H1 (cell line): ENCODE measurements around the gene CFAP221. TPM values are rescaled to one million over a fixed set of nuclear protein-coding genes. Genes with fewer than 3 reads are reported as not detected.

Source experiments
- ASH2L ChIP-seq: fragments of 200-600, 300-600 bp; sonication (generic); IDR thresholded peaks from one replicate; pipeline ENCODE4 v1.7.1; 2017; ENCODE audit warnings: low read length
- BACH1 ChIP-seq: IDR thresholded peaks from 2 replicates; pipeline ENCODE4 v1.6.1; 2012; ENCODE audit warnings: low read length, improper control_type of control experiment
- BRCA1 ChIP-seq: IDR thresholded peaks from 2 replicates; pipeline ENCODE4 v1.6.1; 2012; ENCODE audit warnings: low read depth, low read length, improper control_type of control experiment
- GTF2F1 ChIP-seq: IDR thresholded peaks from 2 replicates; pipeline ENCODE4 v1.6.1; 2012; ENCODE audit warnings: low read depth, low read length, improper control_type of control experiment, borderline replicate concordance
- HDAC6 ChIP-seq: IDR thresholded peaks from one replicate; pipeline ENCODE4 v1.7.1; 2012; ENCODE audit warnings: low read depth, mild to moderate bottlenecking, inconsistent platforms, low read length, moderate library complexity
- JUN ChIP-seq: IDR thresholded peaks from 2 replicates; pipeline ENCODE4 v1.6.1; 2011; ENCODE audit warnings: low read depth, mild to moderate bottlenecking, improper control_type of control experiment, low read length
- MAFK ChIP-seq: IDR thresholded peaks from 2 replicates; pipeline ENCODE4 v1.6.1; 2012; ENCODE audit warnings: low read depth, mild to moderate bottlenecking, improper control_type of control experiment, low read length
- MAX ChIP-seq: IDR thresholded peaks from 2 replicates; pipeline ENCODE4 v1.6.1; 2012; ENCODE audit warnings: inconsistent platforms
- POLR2AphosphoS5 ChIP-seq: IDR thresholded peaks from 2 replicates; pipeline ENCODE4 v1.6.1; 2011; ENCODE audit warnings: low read depth, low read length
- SIN3A ChIP-seq, 2 experiments: IDR thresholded peaks in 1 of 2; conservative IDR thresholded peaks in 1 of 2; 2 replicates each; pipeline ENCODE4 v1.6.1; 2011 to 2012; ENCODE audit warnings: low read length in 2 of 2, improper control_type of control experiment in 1 of 2, low read depth in 1 of 2, mild to moderate bottlenecking in 1 of 2
- SIRT6 ChIP-seq: IDR thresholded peaks from one replicate; pipeline ENCODE4 v1.7.1; 2012; ENCODE audit warnings: low read length, inconsistent platforms
- SUZ12 ChIP-seq: fragments of 200-600 bp; sonication (generic); IDR thresholded peaks from 2 replicates; pipeline ENCODE4 v1.6.1; 2012; ENCODE audit warnings: mild to moderate bottlenecking, inconsistent platforms, low read length, moderate library complexity, mixed read lengths
- YY1 ChIP-seq: IDR thresholded peaks from 2 replicates; pipeline ENCODE4 v1.6.1; 2011; ENCODE audit warnings: low read depth, mild to moderate bottlenecking, low read length
- ZNF274 ChIP-seq: IDR thresholded peaks from 2 replicates; pipeline ENCODE4 v1.7.0; 2012; ENCODE audit warnings: low read length, borderline replicate concordance; ENCODE audit errors: extremely low read depth
- polyA plus RNA-seq, 7 experiments: library from polyadenylated mRNA; depleted of rRNA in 3 of 7; stranded (reverse) in 5 of 7; unstranded in 2 of 7; fragments of >200 nt in 5 of 7; fragments of 200-250 nt in 2 of 7; gene quantifications; 1 replicate in 5 of 7; 2 replicates in 1 of 7; 4 replicates in 1 of 7; pipeline versions ENCODE4 v1.2.1 to v1.2.3, GENCODE V29; 2011 to 2013; ENCODE audit warnings: missing spikeins in 2 of 7, mixed read lengths in 2 of 7
- total RNA-seq: library from RNA; stranded (reverse); fragmentation: NEBNext Ultra II Directional; extraction: Animal tissue kit (Norgen Biotek cat#: 25700); gene quantifications from 2 replicates; pipeline ENCODE4 v1.2.1, GENCODE V29; 2021
- TF ChIP-seq, protein P1 (sequence below): IDR thresholded peaks from 2 replicates; pipeline ENCODE4 v1.6.1; 2011; ENCODE audit warnings: low read length, improper control_type of control experiment
- TF ChIP-seq, protein P2 (sequence below), 3 experiments: IDR thresholded peaks; 1 replicate in 2 of 3; 2 replicates in 1 of 3; pipeline versions ENCODE4 v1.5.1 to v1.6.1; 2011; ENCODE audit warnings: low read length in 3 of 3, mild to moderate bottlenecking in 3 of 3, inconsistent platforms in 2 of 3, low read depth in 1 of 3, moderate library complexity in 1 of 3; ENCODE audit not compliant: insufficient read depth in 1 of 3; ENCODE audit errors: control extremely low read depth in 1 of 3

Gene CFAP221
- total and polyA plus RNA-seq, 2 of the 8 experiments (the other 6 are each of a cell fraction or from before 2014, with no cell fraction given), result 0.14 to 0.71 TPM

GRCh38 chr2:119523952-119524694 is 20.1 kb upstream of the CFAP221 start, which contains the start of gene SCTR (continued):
- TF ChIP-seq ZNF274 (no peak), GTF2F1 (no peak), SUZ12 (peak; percentile 87; the same call in 1 of the 2 replicates), YY1 (no peak), BRCA1 (no peak), POLR2AphosphoS5 (no peak), SIRT6 (no peak), MAX (peak; percentile 89), JUN (no peak), SIN3A (conservative IDR thresholded peaks at IDR 0.05 in 1 of 2, IDR thresholded peaks at IDR 0.05 in 1 of 2; ENCODE audit: low read depth in 1 of 2, low read length in 2 of 2) (no peak), BACH1 (no peak), MAFK (no peak), ASH2L (peak; percentile 83), HDAC6 (no peak)
- TF ChIP-seq, protein P1, sequence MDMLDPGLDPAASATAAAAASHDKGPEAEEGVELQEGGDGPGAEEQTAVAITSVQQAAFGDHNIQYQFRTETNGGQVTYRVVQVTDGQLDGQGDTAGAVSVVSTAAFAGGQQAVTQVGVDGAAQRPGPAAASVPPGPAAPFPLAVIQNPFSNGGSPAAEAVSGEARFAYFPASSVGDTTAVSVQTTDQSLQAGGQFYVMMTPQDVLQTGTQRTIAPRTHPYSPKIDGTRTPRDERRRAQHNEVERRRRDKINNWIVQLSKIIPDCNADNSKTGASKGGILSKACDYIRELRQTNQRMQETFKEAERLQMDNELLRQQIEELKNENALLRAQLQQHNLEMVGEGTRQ, result no peak
- TF ChIP-seq, protein P2, sequence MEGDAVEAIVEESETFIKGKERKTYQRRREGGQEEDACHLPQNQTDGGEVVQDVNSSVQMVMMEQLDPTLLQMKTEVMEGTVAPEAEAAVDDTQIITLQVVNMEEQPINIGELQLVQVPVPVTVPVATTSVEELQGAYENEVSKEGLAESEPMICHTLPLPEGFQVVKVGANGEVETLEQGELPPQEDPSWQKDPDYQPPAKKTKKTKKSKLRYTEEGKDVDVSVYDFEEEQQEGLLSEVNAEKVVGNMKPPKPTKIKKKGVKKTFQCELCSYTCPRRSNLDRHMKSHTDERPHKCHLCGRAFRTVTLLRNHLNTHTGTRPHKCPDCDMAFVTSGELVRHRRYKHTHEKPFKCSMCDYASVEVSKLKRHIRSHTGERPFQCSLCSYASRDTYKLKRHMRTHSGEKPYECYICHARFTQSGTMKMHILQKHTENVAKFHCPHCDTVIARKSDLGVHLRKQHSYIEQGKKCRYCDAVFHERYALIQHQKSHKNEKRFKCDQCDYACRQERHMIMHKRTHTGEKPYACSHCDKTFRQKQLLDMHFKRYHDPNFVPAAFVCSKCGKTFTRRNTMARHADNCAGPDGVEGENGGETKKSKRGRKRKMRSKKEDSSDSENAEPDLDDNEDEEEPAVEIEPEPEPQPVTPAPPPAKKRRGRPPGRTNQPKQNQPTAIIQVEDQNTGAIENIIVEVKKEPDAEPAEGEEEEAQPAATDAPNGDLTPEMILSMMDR (IDR thresholded peaks at IDR 0.05; ENCODE audit: control extremely low read depth in 1 of 3, insufficient read depth in 1 of 3, low read depth in 1 of 3, low read length in 3 of 3), result no peak
